ENCODE results near the gene GLYATL3.

DNA sequence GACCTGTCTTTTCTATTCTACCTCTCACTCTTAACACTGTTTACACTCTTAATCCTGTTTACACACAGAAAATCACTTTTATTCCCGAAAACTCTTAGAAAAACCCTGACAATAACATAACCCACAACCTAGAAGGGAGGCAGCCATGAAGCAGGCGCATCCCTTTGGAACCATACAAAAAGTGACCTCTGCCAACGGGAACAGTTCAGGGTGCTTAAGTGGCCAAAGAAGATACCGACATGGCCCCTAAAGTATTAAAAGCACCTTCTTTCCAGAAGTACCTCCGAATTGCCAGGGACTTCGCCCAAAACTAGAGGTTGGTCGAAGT lies 37.2 kb upstream of the GLYATL3 start:
- TF ChIP-seq, protein P1, sequence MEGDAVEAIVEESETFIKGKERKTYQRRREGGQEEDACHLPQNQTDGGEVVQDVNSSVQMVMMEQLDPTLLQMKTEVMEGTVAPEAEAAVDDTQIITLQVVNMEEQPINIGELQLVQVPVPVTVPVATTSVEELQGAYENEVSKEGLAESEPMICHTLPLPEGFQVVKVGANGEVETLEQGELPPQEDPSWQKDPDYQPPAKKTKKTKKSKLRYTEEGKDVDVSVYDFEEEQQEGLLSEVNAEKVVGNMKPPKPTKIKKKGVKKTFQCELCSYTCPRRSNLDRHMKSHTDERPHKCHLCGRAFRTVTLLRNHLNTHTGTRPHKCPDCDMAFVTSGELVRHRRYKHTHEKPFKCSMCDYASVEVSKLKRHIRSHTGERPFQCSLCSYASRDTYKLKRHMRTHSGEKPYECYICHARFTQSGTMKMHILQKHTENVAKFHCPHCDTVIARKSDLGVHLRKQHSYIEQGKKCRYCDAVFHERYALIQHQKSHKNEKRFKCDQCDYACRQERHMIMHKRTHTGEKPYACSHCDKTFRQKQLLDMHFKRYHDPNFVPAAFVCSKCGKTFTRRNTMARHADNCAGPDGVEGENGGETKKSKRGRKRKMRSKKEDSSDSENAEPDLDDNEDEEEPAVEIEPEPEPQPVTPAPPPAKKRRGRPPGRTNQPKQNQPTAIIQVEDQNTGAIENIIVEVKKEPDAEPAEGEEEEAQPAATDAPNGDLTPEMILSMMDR (conservative IDR thresholded peaks at IDR 0.05; ENCODE audit: low read length) = no peak
- no peak for TF ChIP-seq EZH2phosphoT487 (IDR thresholded peaks at IDR 0.05; ENCODE audit: borderline replicate concordance)
